ENCODE data around the gene GPR161.

GPR161 gene

GRCh38 chr1:168104535-168104934 is 32.2 kb downstream of the GPR161 start:
- DNase-seq = no peak

- no peak for DNase-seq
Observed at GRCh38 chr1:168102487-168102886, 34.2 kb downstream of the GPR161 start.

DNA sequence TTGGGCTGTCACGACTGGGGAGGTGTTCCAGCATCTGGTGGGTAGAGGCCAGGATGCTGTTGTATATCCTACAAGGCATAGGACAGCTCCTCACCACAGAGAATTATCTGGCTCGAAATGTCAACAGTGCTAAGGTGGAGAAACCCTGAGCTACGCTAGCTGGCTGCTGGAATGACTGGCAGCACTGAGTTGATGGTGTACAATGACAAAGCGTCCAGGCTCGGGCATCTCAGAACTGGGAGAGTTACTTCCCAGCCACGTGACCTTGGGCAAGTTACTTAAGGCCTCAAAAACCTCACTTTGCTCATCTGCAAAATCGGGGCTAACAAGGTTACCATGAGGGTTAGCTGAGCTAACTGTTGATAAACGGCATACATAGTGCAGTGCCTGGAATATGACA is 35.4 kb downstream of the GPR161 start:
- DNase-seq = no peak

GRCh38 chr1:168100315-168101002 is 36.3 kb downstream of the GPR161 start:
- DNase-seq = no peak

DNA sequence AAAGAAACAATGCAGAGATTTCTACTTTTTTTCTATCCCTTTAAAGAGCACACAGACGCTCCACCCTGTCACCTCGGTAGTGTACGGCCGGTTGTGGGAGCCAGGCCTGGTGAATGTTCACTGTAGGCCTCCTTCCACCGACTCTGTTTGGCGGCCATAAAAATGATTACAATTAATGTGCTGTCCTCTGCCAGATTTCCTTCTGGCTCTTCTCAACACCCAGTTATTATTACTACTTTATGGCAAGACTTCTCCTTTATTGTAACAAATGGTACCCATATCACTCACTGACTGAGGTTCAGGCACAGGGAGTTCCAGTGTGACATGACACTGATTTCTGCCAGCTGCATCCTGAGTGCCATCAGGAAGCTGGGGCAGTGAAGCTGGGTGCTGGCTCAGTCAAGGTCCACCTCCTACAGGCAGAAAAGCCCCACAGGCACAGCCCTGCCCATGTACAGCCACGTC is 37.4 kb downstream of the GPR161 start:
- DNase-seq = no peak

DNA sequence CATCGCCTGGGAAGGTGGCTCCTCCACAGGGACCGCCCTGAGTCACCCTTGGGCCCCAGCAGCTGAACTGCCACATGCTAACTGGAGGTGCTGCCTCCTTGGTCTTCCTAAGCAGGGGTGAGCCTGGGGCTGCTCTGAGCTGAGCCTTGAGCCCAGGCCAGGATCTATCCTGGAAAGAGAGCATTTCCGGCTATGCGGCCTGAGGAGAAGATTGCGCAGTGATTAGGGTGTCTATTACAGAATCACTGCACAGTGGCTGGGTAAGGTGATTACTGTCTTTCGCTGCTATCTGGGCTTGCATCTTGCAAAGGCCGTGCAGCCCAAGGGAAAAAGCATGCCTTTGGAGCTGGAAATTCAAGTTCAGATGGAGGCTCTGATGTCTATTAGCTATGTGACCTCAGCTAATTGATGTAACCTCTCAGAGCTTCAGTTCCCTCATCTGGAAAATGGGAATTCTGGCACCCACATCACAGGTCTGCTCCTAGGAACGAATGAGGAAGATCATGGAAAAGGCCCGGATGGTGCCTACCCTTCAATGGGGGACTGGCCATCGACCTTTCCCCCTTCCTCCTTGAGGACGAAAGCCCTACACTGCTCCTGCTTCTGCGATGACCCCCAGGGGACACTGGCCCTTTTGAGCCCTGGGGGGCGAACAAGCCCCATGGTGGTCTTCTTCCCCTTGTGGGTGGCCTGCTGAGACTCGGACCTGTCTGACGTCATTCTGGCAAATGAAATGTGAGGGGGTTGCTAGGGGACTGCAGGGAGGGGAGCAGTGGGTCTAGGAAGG is 38.0 kb downstream of the GPR161 start:
- DNase-seq = no peak

DNA sequence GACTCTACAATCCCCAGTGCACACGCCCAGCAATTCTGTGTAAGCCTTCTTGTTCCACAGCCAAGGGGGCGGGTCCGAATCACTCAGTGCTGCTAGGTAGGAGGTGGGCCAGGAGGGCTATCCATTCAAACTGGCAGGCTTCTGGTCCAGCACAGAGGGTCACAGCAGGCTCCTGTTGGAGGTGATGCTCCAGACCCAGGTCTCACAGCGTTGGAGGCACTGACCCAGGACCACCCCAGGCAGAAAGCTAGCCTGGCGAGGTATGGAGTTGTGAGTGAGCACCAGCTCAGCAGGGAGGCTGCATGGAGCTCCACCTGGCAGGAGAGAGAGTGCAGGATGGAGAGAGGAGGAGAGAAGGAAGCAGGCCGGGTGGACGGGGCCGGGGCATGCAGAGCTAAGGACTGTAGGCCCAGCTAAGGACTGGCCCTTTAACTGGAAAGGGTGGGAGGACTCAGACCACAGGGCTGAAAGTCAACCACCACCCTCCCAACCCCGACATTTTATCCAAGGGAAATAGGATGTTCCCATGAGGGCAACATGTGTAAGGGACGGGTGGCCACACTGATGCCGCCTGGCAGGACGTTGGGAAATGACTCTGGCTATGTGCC is 38.7 kb downstream of the GPR161 start:
- DNase-seq = no peak

DNA sequence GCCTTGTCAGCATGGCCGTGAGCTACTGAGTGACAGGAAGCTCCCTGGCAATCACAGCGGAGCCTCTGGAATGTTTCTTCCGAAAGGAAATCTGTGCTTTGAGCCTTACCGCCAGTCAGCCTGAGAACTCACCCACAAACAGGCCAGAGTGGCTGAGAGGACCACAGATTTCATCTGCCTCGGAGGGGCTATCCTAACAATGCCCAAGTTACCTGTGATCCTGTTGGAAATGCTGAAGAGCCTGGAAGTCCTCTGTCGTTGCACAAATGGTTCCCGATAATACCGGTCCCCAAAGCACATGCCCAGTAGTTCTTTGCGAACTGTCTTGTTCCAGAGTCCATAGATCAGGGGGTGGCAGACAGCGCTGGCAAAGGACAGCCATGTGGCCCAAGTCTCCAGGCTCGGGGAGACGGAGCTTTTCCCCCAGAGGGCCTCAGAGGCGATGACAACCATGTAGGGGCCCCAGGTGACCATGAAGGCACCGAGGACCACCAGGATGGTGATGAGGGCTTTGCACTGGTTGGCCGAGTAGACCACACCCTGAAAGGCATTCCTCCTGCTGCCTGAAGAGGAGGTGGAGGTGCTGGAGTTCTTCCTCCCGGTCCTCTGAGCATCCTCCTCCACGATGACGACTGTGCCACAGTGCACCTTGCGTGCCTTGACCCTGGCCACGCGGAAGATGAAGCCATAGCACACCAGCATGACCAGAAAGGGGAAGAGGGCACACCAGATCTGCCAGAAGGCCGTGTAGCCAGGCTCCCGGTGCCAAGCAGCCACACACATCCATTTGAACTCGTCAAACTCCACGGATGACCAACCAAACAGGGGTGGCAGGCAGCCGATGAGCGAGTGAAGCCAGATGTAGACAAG is 40.2 kb downstream of the GPR161 start:
- DNase-seq = no peak

DNA sequence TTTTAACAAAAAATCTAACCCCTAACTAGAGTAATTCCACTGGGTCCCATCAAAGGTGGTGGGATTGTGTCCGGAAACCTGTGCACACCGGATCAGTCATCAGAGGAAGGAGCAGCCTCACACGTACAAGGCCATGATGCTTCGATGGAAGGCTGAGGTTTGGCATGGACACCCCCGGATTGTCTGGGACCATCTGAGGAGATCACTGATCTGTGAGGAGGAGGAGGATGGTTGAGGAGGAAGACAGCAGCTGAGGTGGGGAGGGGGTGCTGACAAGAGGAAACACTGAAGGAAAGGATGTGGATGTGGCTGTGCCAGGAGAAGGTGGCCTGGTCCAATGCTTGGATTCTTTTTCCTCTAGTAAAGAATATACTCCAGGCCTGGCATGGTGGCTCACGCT is 41.3 kb downstream of the GPR161 start:
- DNase-seq = no peak

DNA sequence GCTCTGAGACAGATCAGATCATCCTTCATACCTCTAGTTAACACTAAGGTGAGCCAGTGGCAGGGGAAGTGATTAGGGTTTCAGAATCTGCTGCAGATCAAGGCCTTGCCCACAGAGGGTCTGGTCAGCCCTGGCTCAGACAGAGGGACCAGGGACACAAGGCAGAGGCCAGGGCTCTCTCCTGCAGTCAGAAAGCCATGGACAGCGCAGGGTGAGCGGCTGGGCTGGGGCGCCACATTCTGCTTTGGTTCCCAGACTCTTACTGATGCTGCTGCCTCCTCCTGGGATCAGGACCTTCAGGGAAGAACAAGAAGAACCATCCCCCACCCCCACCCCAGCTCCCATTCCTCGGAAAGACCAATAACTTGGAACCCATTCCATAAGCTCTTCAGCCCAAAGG is 43.1 kb downstream of the GPR161 start:
- DNase-seq = no peak

GRCh38 chr1:168092566-168093355 is 44.0 kb downstream of the GPR161 start:
- no peak for DNase-seq

GRCh38 chr1:168091720-168092550 is 44.8 kb downstream of the GPR161 start:
- no peak for DNase-seq

GRCh38 chr1:168091063-168091462 is 45.7 kb downstream of the GPR161 start:
- no peak for DNase-seq

GRCh38 chr1:168090395-168090794 is 46.3 kb downstream of the GPR161 start:
- no peak for DNase-seq

DNA sequence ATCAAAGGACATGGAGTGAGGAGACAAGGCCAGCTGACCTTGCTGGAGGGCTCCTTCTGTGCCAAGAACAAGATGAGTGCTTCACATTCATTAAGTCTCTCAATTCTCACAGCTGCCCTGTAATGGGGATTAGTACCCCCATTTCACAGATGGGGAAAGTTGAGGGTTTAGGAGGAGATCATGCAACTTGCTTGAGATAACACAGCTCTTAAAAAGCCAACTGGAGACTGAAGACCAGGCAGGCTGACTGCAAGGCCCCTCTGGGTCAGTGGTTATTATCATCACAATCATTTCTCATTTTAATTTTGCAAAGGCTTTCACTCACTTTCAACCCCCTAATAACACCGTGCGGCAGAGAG is 46.8 kb downstream of the GPR161 start:
- DNase-seq = no peak

DNA sequence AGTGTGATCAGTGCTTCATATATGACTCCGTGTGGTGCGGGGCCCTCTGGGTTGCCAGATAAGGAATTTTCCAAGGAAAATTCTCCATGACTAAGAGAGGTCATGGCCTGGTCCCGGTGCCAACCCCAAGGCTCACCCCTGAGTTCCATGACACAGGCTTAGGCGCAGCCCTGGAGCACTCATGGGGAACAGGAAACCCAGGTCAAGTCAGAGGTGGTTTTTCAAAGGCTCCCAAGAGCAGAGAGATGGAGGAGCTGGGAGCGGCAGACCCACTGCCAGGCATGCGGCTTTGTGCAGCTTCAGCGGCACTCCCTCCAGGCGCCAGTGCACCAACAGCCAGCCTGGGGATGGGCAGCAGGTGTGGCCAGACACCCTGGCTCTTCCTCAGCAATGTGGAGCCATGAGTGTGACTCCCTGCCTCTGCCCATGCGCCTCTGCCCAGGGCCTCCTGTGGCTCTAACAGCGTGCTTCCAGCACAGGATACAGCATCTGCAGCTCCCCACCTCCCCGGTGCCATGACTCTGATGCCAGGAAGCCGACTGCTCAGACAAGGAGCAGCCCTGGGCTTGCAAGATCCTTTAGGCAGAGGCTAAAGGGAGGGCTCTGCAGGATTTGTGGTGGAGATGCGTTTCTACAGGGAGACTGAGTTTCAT is 47.3 kb downstream of the GPR161 start:
- DNase-seq = no peak

- no peak for DNase-seq
Observed at GRCh38 chr1:168088511-168089325, 48.0 kb downstream of the GPR161 start.

DNA sequence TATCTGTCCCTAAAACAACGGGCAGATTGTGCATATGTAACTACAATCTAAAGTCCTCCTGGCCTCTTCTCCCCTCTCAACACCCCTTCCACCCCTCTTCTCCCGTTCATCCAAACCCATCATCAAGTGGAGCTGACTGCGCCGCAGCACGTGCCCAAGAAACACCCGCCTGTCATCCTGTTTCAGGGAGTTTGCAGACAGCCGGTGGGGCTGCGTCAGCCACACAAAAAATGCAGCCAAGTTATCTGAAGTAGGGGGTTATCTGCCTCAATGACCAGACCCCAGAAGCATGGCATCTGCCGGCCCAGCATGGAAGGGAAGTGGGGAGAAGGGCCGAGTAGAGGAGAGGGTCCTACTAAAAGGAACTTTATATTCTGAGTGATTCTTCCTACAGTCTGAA is 49.0 kb downstream of the GPR161 start:
- no peak for DNase-seq

- DNase-seq = no peak
Observed at GRCh38 chr1:168086438-168086837, 50.3 kb downstream of the GPR161 start.

DNA sequence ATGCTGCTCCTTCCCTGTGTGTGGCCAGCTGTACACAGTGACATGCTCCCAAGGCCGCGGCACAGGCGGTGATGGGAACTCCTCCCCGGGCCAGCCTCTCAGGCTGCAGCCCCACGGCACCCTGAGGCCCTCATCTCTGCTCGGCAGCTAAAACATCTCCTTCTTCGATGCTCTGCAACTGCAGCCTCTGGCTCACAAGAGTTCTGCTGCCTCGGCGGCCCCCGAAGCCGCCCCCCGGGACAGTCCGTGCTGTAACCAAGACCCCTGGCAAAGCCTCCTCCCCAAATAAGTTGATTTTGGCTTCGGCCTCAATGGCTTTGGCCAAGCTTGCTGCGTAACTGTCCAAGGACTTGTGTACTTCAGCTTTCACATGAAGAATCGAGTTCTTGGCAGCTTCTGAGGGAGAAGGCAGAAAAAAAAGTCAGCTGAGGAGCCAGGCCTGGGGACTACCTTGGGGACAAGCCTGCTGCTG is 51.3 kb downstream of the GPR161 start:
- no peak for DNase-seq
